ENCODE data around the gene HELLS.

HELLS gene

DNA sequence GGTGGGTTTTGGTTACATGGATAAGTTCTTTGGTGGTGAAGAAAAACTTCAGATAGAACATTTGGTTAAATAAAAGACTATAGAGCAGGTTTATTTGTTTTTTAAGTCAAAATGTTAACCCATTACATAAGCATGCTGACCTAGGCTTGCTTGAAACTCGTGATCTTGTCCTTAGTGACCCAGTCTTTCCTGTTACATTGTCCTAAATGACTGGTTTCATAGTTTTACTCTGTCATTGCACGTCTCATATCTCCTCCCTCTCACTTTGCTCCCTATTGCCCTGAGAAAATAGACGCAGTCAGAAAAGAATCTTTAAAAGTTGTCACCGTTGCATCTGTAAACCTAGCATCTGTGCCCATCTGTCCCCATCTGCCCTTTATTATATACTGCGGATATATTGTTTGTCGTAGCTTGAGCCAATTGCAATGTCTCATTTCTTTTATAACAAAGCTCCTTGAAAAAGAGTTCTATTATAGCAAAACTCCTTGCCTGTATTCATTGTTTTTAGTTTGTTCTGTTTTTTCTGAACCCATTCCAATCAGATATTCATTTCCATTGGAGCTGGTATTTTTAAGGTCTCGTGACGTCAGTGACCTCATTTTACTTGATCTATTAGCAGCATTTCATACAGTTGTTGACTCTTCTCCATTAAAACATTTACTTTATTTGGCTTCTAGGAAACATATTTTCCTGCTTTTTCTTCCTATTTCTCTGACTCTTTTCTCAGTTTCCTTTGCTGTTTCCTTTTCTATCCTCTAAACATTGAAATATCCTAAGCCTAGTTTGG, 57.3 kb downstream of the HELLS start:
- no peak overlapping the region for H3K4me2 ChIP-seq
- H3K36me3 ChIP-seq (ENCODE audit: insufficient read depth) = no peaks in the 10 kb centered on the region
- H3K9ac ChIP-seq = no peak overlapping the region
- no peaks in the 10 kb centered on the region for H3K27me3 ChIP-seq (ENCODE audit: insufficient read depth, low read depth)
- TF ChIP-seq, protein P1, sequence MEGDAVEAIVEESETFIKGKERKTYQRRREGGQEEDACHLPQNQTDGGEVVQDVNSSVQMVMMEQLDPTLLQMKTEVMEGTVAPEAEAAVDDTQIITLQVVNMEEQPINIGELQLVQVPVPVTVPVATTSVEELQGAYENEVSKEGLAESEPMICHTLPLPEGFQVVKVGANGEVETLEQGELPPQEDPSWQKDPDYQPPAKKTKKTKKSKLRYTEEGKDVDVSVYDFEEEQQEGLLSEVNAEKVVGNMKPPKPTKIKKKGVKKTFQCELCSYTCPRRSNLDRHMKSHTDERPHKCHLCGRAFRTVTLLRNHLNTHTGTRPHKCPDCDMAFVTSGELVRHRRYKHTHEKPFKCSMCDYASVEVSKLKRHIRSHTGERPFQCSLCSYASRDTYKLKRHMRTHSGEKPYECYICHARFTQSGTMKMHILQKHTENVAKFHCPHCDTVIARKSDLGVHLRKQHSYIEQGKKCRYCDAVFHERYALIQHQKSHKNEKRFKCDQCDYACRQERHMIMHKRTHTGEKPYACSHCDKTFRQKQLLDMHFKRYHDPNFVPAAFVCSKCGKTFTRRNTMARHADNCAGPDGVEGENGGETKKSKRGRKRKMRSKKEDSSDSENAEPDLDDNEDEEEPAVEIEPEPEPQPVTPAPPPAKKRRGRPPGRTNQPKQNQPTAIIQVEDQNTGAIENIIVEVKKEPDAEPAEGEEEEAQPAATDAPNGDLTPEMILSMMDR (conservative IDR thresholded peaks at IDR 0.05; ENCODE audit: low read depth, low read length) = no peak
- no peak overlapping the region for H2AFZ ChIP-seq (ENCODE audit: low read depth)
- no peaks in the 10 kb centered on the region for H3K79me2 ChIP-seq (ENCODE audit: insufficient read depth, low read depth)
- H3K4me1 ChIP-seq (ENCODE audit: low read depth, poor library complexity, severe bottlenecking) = no peaks in the 10 kb centered on the region
- H3K27ac ChIP-seq = no peak overlapping the region
- no peaks in the 10 kb centered on the region for H4K20me1 ChIP-seq (ENCODE audit: insufficient read depth)
- H3K4me3 ChIP-seq (IDR thresholded peaks at IDR 0.05; ENCODE audit: insufficient read depth, low read depth, low read length) = no peak overlapping the region

DNA sequence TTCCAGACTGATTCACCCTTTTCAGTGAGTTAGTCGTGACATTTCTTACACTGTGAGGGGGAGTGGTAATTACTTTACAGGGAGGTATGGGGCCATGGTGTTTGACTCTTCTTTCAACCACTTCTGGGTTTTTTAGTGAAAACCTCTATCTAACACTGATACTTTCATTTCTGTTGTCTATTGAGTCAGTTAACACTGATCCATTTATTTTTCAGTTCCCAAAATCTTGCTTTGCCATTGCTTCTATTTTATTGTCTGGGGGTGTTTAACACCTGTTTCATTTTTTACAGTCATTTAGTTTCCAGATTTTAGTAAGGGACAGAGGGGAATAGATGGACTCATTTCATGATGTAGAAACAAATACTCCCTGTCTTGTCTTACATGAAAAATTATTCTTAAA, 61.5 kb downstream of the HELLS start:
- Histone ChIP-seq H3K36me3 (ENCODE audit: insufficient read depth) (no peaks in the 10 kb centered on the region), H3K4me3 (IDR thresholded peaks at IDR 0.05; ENCODE audit: insufficient read depth, low read depth, low read length) (no peak overlapping the region), H3K27me3 (ENCODE audit: insufficient read depth, low read depth) (no peaks in the 10 kb centered on the region), H3K79me2 (ENCODE audit: insufficient read depth, low read depth) (no peaks in the 10 kb centered on the region), H3K27ac (no peak overlapping the region), H3K9ac (no peak overlapping the region), H3K4me1 (ENCODE audit: low read depth, poor library complexity, severe bottlenecking) (no peaks in the 10 kb centered on the region), H4K20me1 (ENCODE audit: insufficient read depth) (no peaks in the 10 kb centered on the region), H3K4me2 (no peak overlapping the region), H2AFZ (ENCODE audit: low read depth) (no peak overlapping the region)
- TF ChIP-seq, protein P1 (conservative IDR thresholded peaks at IDR 0.05; ENCODE audit: low read depth, low read length) = no peak

DNA sequence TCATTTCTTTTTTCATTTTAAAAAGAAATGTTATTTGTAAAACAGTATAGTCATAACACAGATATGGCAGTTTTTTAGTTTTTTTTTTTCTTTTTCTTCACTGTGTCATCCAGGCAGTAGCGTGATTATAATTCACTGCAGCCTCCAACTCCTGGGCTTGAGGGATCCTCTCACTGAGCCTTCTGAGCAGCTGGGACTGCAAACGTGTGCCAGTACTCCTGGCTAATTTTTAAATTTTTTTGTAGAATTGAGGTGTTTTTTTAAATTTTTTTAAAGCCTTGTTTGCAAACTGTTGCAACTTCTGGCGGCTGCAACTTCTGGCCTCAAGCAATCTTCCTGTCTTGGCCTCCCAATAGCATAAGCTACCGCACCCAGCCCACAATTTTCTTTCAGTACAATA, 63.0 kb downstream of the HELLS start:
- TF ChIP-seq, protein P1 (conservative IDR thresholded peaks at IDR 0.05; ENCODE audit: low read depth, low read length) = no peak
- Histone ChIP-seq H3K4me1 (ENCODE audit: low read depth, poor library complexity, severe bottlenecking) (no peaks in the 10 kb centered on the region), H2AFZ (ENCODE audit: low read depth) (no peak overlapping the region), H3K4me3 (IDR thresholded peaks at IDR 0.05; ENCODE audit: insufficient read depth, low read depth, low read length) (no peak overlapping the region), H3K36me3 (ENCODE audit: insufficient read depth) (no peaks in the 10 kb centered on the region), H4K20me1 (ENCODE audit: insufficient read depth) (no peaks in the 10 kb centered on the region), H3K79me2 (ENCODE audit: insufficient read depth, low read depth) (no peaks in the 10 kb centered on the region), H3K9ac (no peak overlapping the region), H3K27me3 (ENCODE audit: insufficient read depth, low read depth) (no peaks in the 10 kb centered on the region), H3K27ac (no peak overlapping the region), H3K4me2 (no peak overlapping the region)

DNA sequence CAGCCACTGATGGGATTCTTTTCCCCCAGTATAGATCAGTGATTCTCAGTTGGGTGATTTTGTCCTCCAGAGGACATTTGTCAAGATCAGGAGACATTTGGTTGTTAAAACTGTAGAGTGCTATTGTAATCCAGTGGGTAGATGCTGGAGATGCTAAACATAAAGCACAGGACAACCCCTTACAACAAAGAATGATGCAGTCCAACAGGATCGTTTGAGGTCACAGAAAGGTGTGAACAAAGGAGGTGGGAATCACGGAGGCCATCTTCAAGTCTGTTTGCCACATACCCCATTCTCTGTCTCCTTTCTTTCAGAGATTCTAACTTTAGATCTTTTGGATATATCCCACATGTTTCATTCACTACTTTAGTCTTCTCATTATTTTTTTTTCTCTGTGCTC, 69.0 kb downstream of the HELLS start:
- Histone ChIP-seq H2AFZ (ENCODE audit: low read depth) (no peak overlapping the region), H3K27ac (no peak overlapping the region), H4K20me1 (ENCODE audit: insufficient read depth) (no peaks in the 10 kb centered on the region), H3K4me3 (IDR thresholded peaks at IDR 0.05; ENCODE audit: insufficient read depth, low read depth, low read length) (no peak overlapping the region), H3K4me2 (no peak overlapping the region), H3K79me2 (ENCODE audit: insufficient read depth, low read depth) (no peaks in the 10 kb centered on the region), H3K9ac (no peak overlapping the region), H3K27me3 (ENCODE audit: insufficient read depth, low read depth) (no peaks in the 10 kb centered on the region), H3K4me1 (ENCODE audit: low read depth, poor library complexity, severe bottlenecking) (no peaks in the 10 kb centered on the region), H3K36me3 (ENCODE audit: insufficient read depth) (no peaks in the 10 kb centered on the region)
- TF ChIP-seq, protein P1 (conservative IDR thresholded peaks at IDR 0.05; ENCODE audit: low read depth, low read length) = no peak

Data from KMS-11 (cell line).